ENCODE measurements around the gene RIC1. TPM values are rescaled to one million over a fixed set of nuclear protein-coding genes. Genes with fewer than 3 reads are reported as not detected.

The RIC1 gene
- total RNA-seq, 2 donors from 2014 or later, result 18.0 to 49.8 TPM

DNA sequence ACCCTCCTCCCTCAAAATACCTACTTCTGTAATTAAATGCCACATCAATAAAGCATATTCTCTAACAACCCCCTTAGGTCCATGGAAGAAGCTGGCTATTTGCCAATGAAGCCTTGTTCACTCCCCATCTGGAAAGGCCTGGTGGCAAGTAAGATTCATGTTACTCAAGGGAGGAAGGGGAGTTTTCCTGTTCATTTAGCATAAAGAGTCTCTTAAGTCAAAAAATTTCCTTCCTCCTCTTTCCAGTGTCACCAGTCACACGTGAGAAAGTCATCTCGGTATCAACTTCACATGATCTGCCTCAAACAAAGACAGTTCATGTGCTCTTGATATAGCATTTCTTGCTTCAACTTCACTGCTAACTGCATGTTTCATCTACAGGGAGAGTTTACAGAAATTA lies 32.7 kb upstream of the RIC1 start:
- Histone ChIP-seq H3K36me3 (no peaks in the 10 kb centered on the region), H3K4me3 (no peak overlapping the region), H3K9me3 (no peaks in the 10 kb centered on the region), H3K27ac (no peak overlapping the region), H3K27me3 (replicated peaks; ENCODE audit: insufficient read depth) (no peaks in the 10 kb centered on the region), H3K4me1 (replicated peaks) (no peaks in the 10 kb centered on the region)
- 72% methylated on average over 2 of the region's 2 CpGs for whole genome bisulfite sequencing
- intact Hi-C loops (cut with DNase I), result loop anchor here (5.0 to 10.0 kb wide), 2 partner anchors 409 to 831 kb away; partner anchors contain the start of gene INSL6
- no peak for TF ChIP-seq POLR2AphosphoS5 (IDR thresholded peaks at IDR 0.05)
- TF ChIP-seq, protein P1, sequence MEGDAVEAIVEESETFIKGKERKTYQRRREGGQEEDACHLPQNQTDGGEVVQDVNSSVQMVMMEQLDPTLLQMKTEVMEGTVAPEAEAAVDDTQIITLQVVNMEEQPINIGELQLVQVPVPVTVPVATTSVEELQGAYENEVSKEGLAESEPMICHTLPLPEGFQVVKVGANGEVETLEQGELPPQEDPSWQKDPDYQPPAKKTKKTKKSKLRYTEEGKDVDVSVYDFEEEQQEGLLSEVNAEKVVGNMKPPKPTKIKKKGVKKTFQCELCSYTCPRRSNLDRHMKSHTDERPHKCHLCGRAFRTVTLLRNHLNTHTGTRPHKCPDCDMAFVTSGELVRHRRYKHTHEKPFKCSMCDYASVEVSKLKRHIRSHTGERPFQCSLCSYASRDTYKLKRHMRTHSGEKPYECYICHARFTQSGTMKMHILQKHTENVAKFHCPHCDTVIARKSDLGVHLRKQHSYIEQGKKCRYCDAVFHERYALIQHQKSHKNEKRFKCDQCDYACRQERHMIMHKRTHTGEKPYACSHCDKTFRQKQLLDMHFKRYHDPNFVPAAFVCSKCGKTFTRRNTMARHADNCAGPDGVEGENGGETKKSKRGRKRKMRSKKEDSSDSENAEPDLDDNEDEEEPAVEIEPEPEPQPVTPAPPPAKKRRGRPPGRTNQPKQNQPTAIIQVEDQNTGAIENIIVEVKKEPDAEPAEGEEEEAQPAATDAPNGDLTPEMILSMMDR (IDR thresholded peaks at IDR 0.05), result no peak
- TF ChIP-seq POLR2A (IDR thresholded peaks at IDR 0.05), result no peak
- no peak for DNase-seq (ENCODE audit: low spot score)

DNA sequence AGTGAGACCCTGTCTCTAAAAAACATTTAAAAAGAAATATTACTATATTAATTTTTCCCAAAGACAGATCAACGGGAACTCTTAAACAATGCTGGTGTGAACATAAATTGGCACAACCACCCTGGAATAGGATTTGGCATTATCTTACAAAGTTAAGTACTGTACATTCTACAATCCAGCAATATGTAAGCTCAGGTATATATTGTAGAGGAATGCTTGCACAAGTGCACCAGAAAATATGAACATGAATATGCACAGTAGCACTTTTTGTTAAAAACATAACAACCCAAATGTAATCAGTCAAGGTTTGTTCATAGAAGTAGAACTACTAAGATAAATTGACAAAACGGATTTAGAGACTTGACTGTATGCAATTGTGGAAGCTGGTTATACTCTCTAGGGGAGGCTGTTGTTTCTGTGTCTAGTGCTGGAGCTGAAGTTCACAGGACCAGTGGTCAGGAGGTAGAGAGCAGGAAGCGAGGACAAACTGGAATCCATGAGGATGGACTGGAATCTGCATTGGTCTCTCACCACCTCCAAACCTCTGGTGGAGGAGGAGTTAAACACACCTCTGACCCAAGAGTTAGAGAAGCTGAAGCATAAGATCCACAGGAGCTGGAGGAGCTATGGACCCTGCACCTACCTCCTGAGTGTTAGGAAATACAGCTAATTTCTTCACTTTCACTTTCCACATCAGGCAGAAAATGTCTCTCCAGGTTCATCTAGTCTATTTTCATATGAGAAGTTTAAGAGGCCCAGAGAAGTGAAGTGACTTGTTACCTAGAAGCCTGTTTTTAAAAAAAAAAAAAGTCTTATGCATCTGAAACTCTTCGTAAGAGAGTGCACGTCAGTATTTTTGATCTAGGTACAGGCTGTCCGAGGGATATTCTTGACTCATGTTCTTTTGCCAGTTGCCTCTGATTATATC lies 20.3 kb upstream of the RIC1 start:
- Histone ChIP-seq H3K36me3 (no peaks in the 10 kb centered on the region), H3K27ac (peak overlapping the region; percentile 21 to 67), H3K9me3 (no peaks in the 10 kb centered on the region), H3K4me3 (peak overlapping the region; percentile 16 to 21), H3K27me3 (replicated peaks; ENCODE audit: insufficient read depth) (no peaks in the 10 kb centered on the region), H3K4me1 (replicated peaks) (no peaks in the 10 kb centered on the region)
- intact Hi-C loops (cut with DNase I), result loop anchor here (10.0 kb wide), 1 partner anchor 624 kb away; the partner anchor contains the start of gene JAK2
- DNase-seq (ENCODE audit: low spot score), result no peak
- TF ChIP-seq, protein P1 (IDR thresholded peaks at IDR 0.05), result peak in 1 of 4 experiments; percentile 7
- TF ChIP-seq POLR2AphosphoS5 (IDR thresholded peaks at IDR 0.05), result no peak
- 49% methylated on average over 6 of the region's 6 CpGs for WGBS

DNA sequence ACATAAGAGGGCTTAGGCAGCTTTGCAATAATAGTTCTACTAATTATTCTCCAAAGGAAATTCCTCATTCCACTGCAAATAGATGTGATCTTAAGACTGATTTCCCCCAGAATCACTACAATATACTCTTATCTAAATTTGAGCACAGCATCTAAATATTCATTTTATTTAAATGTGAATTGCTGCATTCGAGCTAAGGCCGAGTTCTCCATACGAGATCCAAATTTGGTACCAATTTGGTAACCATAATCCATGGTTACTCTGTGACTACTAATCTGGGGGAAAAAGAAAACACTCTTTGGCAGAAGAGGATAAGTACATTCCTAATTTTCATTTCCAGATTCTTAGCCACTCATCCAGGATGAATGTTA lies 19.7 kb upstream of the RIC1 start:
- Histone ChIP-seq H3K27ac (peak overlapping the region; percentile 21 to 67), H3K27me3 (replicated peaks; ENCODE audit: insufficient read depth) (no peaks in the 10 kb centered on the region), H3K9me3 (no peaks in the 10 kb centered on the region), H3K4me3 (peak overlapping the region; percentile 16 to 21), H3K4me1 (replicated peaks) (no peaks in the 10 kb centered on the region), H3K36me3 (no peaks in the 10 kb centered on the region)
- WGBS, result 72% methylated on average over 3 of the region's 3 CpGs
- TF ChIP-seq POLR2A (IDR thresholded peaks at IDR 0.05) (no peak), POLR2AphosphoS5 (IDR thresholded peaks at IDR 0.05) (no peak)
- TF ChIP-seq, protein P1 (IDR thresholded peaks at IDR 0.05), result no peak
- DNase-seq (ENCODE audit: low spot score), result no peak
- intact Hi-C loops (cut with DNase I), result loop anchor here (10.0 kb wide), 1 partner anchor 624 kb away; the partner anchor contains the start of gene JAK2

DNA sequence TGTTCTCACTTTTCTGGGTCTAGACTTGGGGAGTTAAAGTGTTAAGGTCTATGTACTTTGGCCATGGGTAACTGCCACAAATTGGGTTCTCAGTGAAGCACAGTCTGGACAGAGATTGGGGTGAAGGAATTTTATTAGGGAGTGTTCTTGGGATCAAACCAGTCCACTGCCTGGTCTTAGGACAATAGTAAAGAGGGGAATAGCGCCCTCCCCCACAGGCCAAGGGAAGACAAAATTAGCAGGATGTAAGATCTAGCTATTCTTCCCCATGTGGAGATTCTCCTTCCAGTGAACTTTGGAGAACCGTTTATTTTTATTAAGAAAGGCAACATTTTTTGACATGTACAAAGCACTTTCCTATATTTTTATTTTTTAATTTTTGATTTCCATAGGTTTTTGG lies 18.4 kb upstream of the RIC1 start:
- H3K4me1 ChIP-seq (replicated peaks), result no peaks in the 10 kb centered on the region
- WGBS, result 74% methylated on average over 2 of the region's 2 CpGs
- no peak for DNase-seq (ENCODE audit: low spot score)
- H3K9me3 ChIP-seq, result no peaks in the 10 kb centered on the region
- H3K36me3 ChIP-seq, result no peaks in the 10 kb centered on the region
- H3K4me3 ChIP-seq, result no peak overlapping the region
- intact Hi-C loops (cut with DNase I), result no loop called here
- H3K27me3 ChIP-seq (replicated peaks; ENCODE audit: insufficient read depth), result no peaks in the 10 kb centered on the region
- no peak overlapping the region for H3K27ac ChIP-seq
- TF ChIP-seq POLR2AphosphoS5 (IDR thresholded peaks at IDR 0.05) (no peak), POLR2A (IDR thresholded peaks at IDR 0.05) (no peak)
- TF ChIP-seq, protein P1 (IDR thresholded peaks at IDR 0.05), result no peak

Measured in prostate gland (tissue), 2 donors.